Right lobe of liver (tissue), 4 donors: Measurements from ENCODE around the gene APOOL.

Experiments
- POLR2A ChIP-seq: fragments of 450-650 bp; IDR thresholded peaks from one replicate; pipeline ENCODE4 v1.6.1; 2017; ENCODE audit warnings: antibody characterized with exemption, mild to moderate bottlenecking
- TF ChIP-seq, protein P1 (sequence below), 4 donors: fragments of 200-600 bp in 3 of 4; fragments of 450-650 bp in 1 of 4; IDR thresholded peaks; one replicate each; pipeline versions ENCODE4 v1.5.1 to v1.8.0; 2016 to 2022; ENCODE audit warnings: antibody characterized with exemption in 4 of 4, mild to moderate bottlenecking in 2 of 4
- donor health status: DM: no; HTN: no; CAD: no.
- donor health status: DM: no; HTN: no; CAD: no.
- donor health status: DM: no; HTN: yes; CAD: no.

DNA sequence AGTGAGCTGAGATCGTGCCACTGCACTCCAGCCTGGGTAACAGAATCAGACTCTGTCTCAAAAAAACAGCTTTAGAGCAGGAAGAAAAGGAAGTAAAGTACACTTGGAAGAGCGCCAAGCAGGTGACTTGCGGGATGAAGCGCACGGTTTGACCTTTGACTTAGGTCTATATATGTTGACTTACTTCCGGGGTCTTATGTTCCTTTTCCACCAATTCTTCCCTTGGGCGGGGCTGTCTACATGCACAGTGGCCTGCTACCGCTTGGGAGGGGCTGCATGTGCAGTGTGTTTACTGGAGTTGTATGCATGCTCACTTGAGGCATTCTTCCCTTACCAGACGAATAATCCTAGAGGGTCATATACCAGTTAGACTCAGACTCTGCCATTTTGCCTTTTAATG, 108.6 kb downstream of the APOOL start:
- TF ChIP-seq, protein P1, sequence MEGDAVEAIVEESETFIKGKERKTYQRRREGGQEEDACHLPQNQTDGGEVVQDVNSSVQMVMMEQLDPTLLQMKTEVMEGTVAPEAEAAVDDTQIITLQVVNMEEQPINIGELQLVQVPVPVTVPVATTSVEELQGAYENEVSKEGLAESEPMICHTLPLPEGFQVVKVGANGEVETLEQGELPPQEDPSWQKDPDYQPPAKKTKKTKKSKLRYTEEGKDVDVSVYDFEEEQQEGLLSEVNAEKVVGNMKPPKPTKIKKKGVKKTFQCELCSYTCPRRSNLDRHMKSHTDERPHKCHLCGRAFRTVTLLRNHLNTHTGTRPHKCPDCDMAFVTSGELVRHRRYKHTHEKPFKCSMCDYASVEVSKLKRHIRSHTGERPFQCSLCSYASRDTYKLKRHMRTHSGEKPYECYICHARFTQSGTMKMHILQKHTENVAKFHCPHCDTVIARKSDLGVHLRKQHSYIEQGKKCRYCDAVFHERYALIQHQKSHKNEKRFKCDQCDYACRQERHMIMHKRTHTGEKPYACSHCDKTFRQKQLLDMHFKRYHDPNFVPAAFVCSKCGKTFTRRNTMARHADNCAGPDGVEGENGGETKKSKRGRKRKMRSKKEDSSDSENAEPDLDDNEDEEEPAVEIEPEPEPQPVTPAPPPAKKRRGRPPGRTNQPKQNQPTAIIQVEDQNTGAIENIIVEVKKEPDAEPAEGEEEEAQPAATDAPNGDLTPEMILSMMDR (IDR thresholded peaks at IDR 0.05) = no peak
- no peak for TF ChIP-seq POLR2A
